HepG2 (cell line): ENCODE data around the gene AADAT. TPM values are rescaled to one million over a fixed set of nuclear protein-coding genes. Genes with fewer than 3 reads are reported as not detected.

ENCODE experiments used
- ARID4A ChIP-seq: sonication (generic); formaldehyde crosslinking; IDR thresholded peaks from 2 replicates; pipeline ENCODE4 v1.5.0; 2020; ENCODE audit warnings: mild to moderate bottlenecking, missing genetic modification reagents, borderline replicate concordance
- CEBPB ChIP-seq: IDR thresholded peaks from 2 replicates; pipeline ENCODE4 v1.6.1; 2011; ENCODE audit warnings: low read depth, low read length, improper control_type of control experiment, borderline replicate concordance
- GATAD2A ChIP-seq: IDR thresholded peaks from 2 replicates; pipeline ENCODE4 v1.6.1; 2016
- GPN1 ChIP-seq: sonication (generic); formaldehyde crosslinking; IDR thresholded peaks from 2 replicates; pipeline ENCODE4 v1.5.1; 2020; ENCODE audit warnings: missing genetic modification reagents, borderline replicate concordance
- GZF1 ChIP-seq: sonication (generic); formaldehyde crosslinking; IDR thresholded peaks from 2 replicates; pipeline ENCODE4 v1.5.1; 2020; ENCODE audit warnings: mild to moderate bottlenecking, missing genetic modification reagents
- HNF1B ChIP-seq: sonication (generic); formaldehyde crosslinking; IDR thresholded peaks from 2 replicates; pipeline ENCODE4 v1.5.1; 2020; ENCODE audit warnings: mild to moderate bottlenecking, moderate library complexity, missing genetic modification reagents
- HOMEZ ChIP-seq: IDR thresholded peaks from 2 replicates; pipeline ENCODE4 v1.6.1; 2016; ENCODE audit warnings: low read depth
- HOXA7 ChIP-seq: sonication (generic); formaldehyde crosslinking; IDR thresholded peaks from 2 replicates; pipeline ENCODE4 v1.8.1; 2022; ENCODE audit warnings: mild to moderate bottlenecking, missing genetic modification reagents, moderate library complexity
- IRF1 ChIP-seq: sonication (generic); formaldehyde crosslinking; IDR thresholded peaks from 2 replicates; pipeline ENCODE4 v1.4.0; 2020; ENCODE audit warnings: low read depth, mild to moderate bottlenecking, missing genetic modification reagents
- IRX3 ChIP-seq: sonication (generic); formaldehyde crosslinking; IDR thresholded peaks from 2 replicates; pipeline ENCODE4 v1.8.1; 2023; ENCODE audit warnings: mild to moderate bottlenecking, low read depth, missing genetic modification reagents, borderline replicate concordance
- JUND ChIP-seq: sonication (generic); formaldehyde crosslinking; IDR thresholded peaks from 2 replicates; pipeline ENCODE4 v1.8.0; 2022; ENCODE audit warnings: mild to moderate bottlenecking, missing genetic modification reagents
- KMT2A ChIP-seq: sonication (generic); formaldehyde crosslinking; IDR thresholded peaks from 2 replicates; pipeline ENCODE4 v1.4.0; 2020; ENCODE audit warnings: missing genetic modification reagents
- PHF20 ChIP-seq: sonication (generic); formaldehyde crosslinking; IDR thresholded peaks from 2 replicates; pipeline ENCODE4 v1.5.0; 2020; ENCODE audit warnings: mild to moderate bottlenecking, missing genetic modification reagents
- RCOR2 ChIP-seq: IDR thresholded peaks from 2 replicates; pipeline ENCODE4 v1.6.1; 2016; ENCODE audit warnings: missing biosample characterization, missing genetic modification reagents
- SALL1 ChIP-seq: sonication (generic); formaldehyde crosslinking; IDR thresholded peaks from 2 replicates; pipeline ENCODE4 v1.8.0; 2022; ENCODE audit warnings: mild to moderate bottlenecking, missing genetic modification reagents
- SMC3 ChIP-seq: IDR thresholded peaks from 2 replicates; pipeline ENCODE4 v1.6.1; 2011; ENCODE audit warnings: low read length, improper control_type of control experiment
- SP140L ChIP-seq: sonication (generic); formaldehyde crosslinking; IDR thresholded peaks from 2 replicates; pipeline ENCODE4 v1.4.0; 2020; ENCODE audit warnings: missing genetic modification reagents, borderline replicate concordance
- ZBTB20 ChIP-seq: sonication (generic); formaldehyde crosslinking; IDR thresholded peaks from 2 replicates; pipeline ENCODE4 v1.8.1; 2023; ENCODE audit warnings: missing genetic modification reagents, low read depth, mild to moderate bottlenecking, borderline replicate concordance
- ZNF180 ChIP-seq: sonication (generic); formaldehyde crosslinking; IDR thresholded peaks from 2 replicates; pipeline ENCODE4 v1.4.0; 2020; ENCODE audit warnings: low read depth, missing genetic modification reagents, borderline replicate concordance
- ZNF431 ChIP-seq: sonication (generic); formaldehyde crosslinking; IDR thresholded peaks from 2 replicates; pipeline ENCODE4 v1.9.0; 2022; ENCODE audit warnings: missing genetic modification reagents, low read depth, mild to moderate bottlenecking, borderline replicate concordance
- ZNF546 ChIP-seq: sonication (generic); formaldehyde crosslinking; conservative IDR thresholded peaks from 2 replicates; pipeline ENCODE4 v1.8.1; 2023; ENCODE audit warnings: mild to moderate bottlenecking, missing genetic modification reagents
- ZNF775 ChIP-seq: sonication (generic); formaldehyde crosslinking; IDR thresholded peaks from 2 replicates; pipeline ENCODE4 v1.4.0; 2020; ENCODE audit warnings: missing genetic modification reagents, mild to moderate bottlenecking, moderate library complexity, borderline replicate concordance
- polyA plus RNA-seq, 8 experiments: library from polyadenylated mRNA; depleted of rRNA in 3 of 8; stranded (reverse) in 7 of 8; unstranded in 1 of 8; fragments of >200 nt; fragmentation: Illumina TruSeq in 4 of 8; extraction: Trizol in 4 of 8; gene quantifications; 2 replicates each; pipeline versions ENCODE4 v1.2.1 to v1.2.3, GENCODE V29; 2011 to 2016; ENCODE audit warnings: low read depth in 4 of 8, missing spikeins in 1 of 8, mixed read lengths in 1 of 8; ENCODE audit not compliant: insufficient read depth in 1 of 8
- total RNA-seq, 5 experiments: library from RNA; depleted of rRNA; stranded (reverse); fragments of >200 nt; fragmentation: Illumina TruSeq; extraction: Trizol; gene quantifications; 2 replicates each; pipeline ENCODE4 v1.2.3, GENCODE V29; 2016; ENCODE audit warnings: low read depth in 1 of 5

AADAT gene
- total and polyA plus RNA-seq, 2 of the 13 experiments (the other 11 are each of a cell fraction or from before 2014, with no cell fraction given), result 6.1 to 9.1 TPM

GRCh38 chr4:170027181-170027829 is 62.5 kb downstream of the AADAT start (continued):
- 0 out of 2 replicates have a peak, but pooled peaks have one; percentile 19 for TF ChIP-seq ZNF546 (CRISPR knock-in tag)
- TF ChIP-seq IRX3 (CRISPR knock-in tag), result 0 out of 2 replicates have a peak, but pooled peaks have one; percentile 72
- TF ChIP-seq RCOR2 (CRISPR knock-in tag), result no peak
- no peak for TF ChIP-seq ZNF431 (CRISPR knock-in tag)
- no peak for TF ChIP-seq GATAD2A
- TF ChIP-seq HNF1B (CRISPR knock-in tag), result peak; percentile 64; the same call in 1 of the 2 replicates
- peak; percentile 57 for TF ChIP-seq HOMEZ (CRISPR knock-in tag)
- 0 out of 2 replicates have a peak, but pooled peaks have one; percentile 40 for TF ChIP-seq PHF20 (CRISPR knock-in tag)
- no peak for TF ChIP-seq HOXA7 (CRISPR knock-in tag)
- TF ChIP-seq KMT2A (CRISPR knock-in tag), result no peak
- TF ChIP-seq JUND (CRISPR knock-in tag), result no peak
- peak; percentile 78; the same call in 1 of the 2 replicates for TF ChIP-seq ZBTB20 (CRISPR knock-in tag)
- 0 out of 2 replicates have a peak, but pooled peaks have one; percentile 19 for TF ChIP-seq GPN1 (CRISPR knock-in tag)
- peak; percentile 87 for TF ChIP-seq SALL1
- TF ChIP-seq ZNF180 (CRISPR knock-in tag), result no peak
- peak; percentile 50; the same call in 1 of the 2 replicates for TF ChIP-seq ARID4A (CRISPR knock-in tag)
- no peak for TF ChIP-seq ZNF775
- no peak for TF ChIP-seq CEBPB
- no peak for TF ChIP-seq GZF1
- TF ChIP-seq SMC3, result no peak
- 0 out of 2 replicates have a peak, but pooled peaks have one; percentile 61 for TF ChIP-seq IRF1
- peak; percentile 84; the same call in 1 of the 2 replicates for TF ChIP-seq SP140L (CRISPR knock-in tag)
